Measurements from ENCODE around the gene GIMAP6. TPM values are rescaled to one million over a fixed set of nuclear protein-coding genes. Genes with fewer than 3 reads are reported as not detected.
"Not testable (repeated sequence)": the region's sequence is repeated elsewhere in the genome, so short reads cannot be mapped to it uniquely, and the experiment has no call there.

The GIMAP6 gene
- total RNA-seq, result 21.4 TPM

- Histone ChIP-seq H3K4me1 (peaks cover 7% of the 10 kb centered on the region), H3K9me3 (no peaks in the 10 kb centered on the region), H3K27ac (peak within 1 kb of the TSS; percentile 59), H3K4me3 (peak within 1 kb of the TSS; percentile 37 to 38), H3K27me3 (no peaks in the 10 kb centered on the region), H3K36me3 (no peaks in the 10 kb centered on the region)
- DNase-seq (ENCODE audit: extremely low spot score in 2 of 2), result no peak
- intact Hi-C loops (cut with DNase I), result no loop called here
- TF ChIP-seq CTCF (IDR thresholded peaks at IDR 0.05) (no peak), POLR2AphosphoS5 (IDR thresholded peaks at IDR 0.05; ENCODE audit: insufficient read depth in 1 of 2, low read depth in 1 of 2) (no peak), POLR2A (IDR thresholded peaks at IDR 0.05) (no peak)
These were observed at the start of gene GIMAP6 for GRCh38 chr7:150631866-150632864. Gene GIMAP6, minus strand, starts transcription at chr7:150632385. Its CDS starts 2,243 bp downstream, at chr7:150630142.

GRCh38 chr7:150680364-150680763, 48.2 kb upstream of the GIMAP6 start:
- H3K27ac ChIP-seq; H3K9me3 ChIP-seq; H3K36me3 ChIP-seq; DNase-seq (ENCODE audit: extremely low spot score in 2 of 2); H3K4me1 ChIP-seq; intact Hi-C loops (cut with DNase I); H3K4me3 ChIP-seq; H3K27me3 ChIP-seq: not testable (repeated sequence)

- H3K9me3 ChIP-seq; H3K4me3 ChIP-seq; H3K27ac ChIP-seq; H3K27me3 ChIP-seq; DNase-seq (ENCODE audit: extremely low spot score in 2 of 2); H3K36me3 ChIP-seq; intact Hi-C loops (cut with DNase I); H3K4me1 ChIP-seq: not testable (repeated sequence)
These were observed 46.4 kb upstream of the GIMAP6 start for GRCh38 chr7:150678601-150679000.

- H3K4me1 ChIP-seq; H3K27me3 ChIP-seq; H3K9me3 ChIP-seq; DNase-seq (ENCODE audit: extremely low spot score in 2 of 2); intact Hi-C loops (cut with DNase I); H3K4me3 ChIP-seq; H3K36me3 ChIP-seq; H3K27ac ChIP-seq: not testable (repeated sequence)
These were observed 44.7 kb upstream of the GIMAP6 start for GRCh38 chr7:150676854-150677253.

- not testable (repeated sequence) for DNase-seq (ENCODE audit: extremely low spot score in 2 of 2)
These were observed 44.1 kb upstream of the GIMAP6 start for GRCh38 chr7:150676276-150676675.

GRCh38 chr7:150675714-150676113, 43.5 kb upstream of the GIMAP6 start:
- no peak for DNase-seq (ENCODE audit: extremely low spot score in 2 of 2)
- Histone ChIP-seq H3K9me3 (no peaks in the 10 kb centered on the region), H3K27me3 (no peaks in the 10 kb centered on the region), H3K27ac (no peak overlapping the region), H3K4me1 (peaks cover 4% of the 10 kb centered on the region), H3K36me3 (no peaks in the 10 kb centered on the region), H3K4me3 (no peak overlapping the region)
- no peak for TF ChIP-seq CTCF (IDR thresholded peaks at IDR 0.05)
- TF ChIP-seq POLR2AphosphoS5 (IDR thresholded peaks at IDR 0.05; ENCODE audit: insufficient read depth in 1 of 2, low read depth in 1 of 2), result no peak
- TF ChIP-seq POLR2A (IDR thresholded peaks at IDR 0.05), result no peak
- intact Hi-C loops (cut with DNase I), result no loop called here

More at GRCh38 chr7:150676276-150676675, 44.1 kb upstream of the GIMAP6 start:
- H3K27me3 ChIP-seq; H3K9me3 ChIP-seq; H3K27ac ChIP-seq; intact Hi-C loops (cut with DNase I); H3K4me1 ChIP-seq; H3K4me3 ChIP-seq; H3K36me3 ChIP-seq: not testable (repeated sequence)

- H3K4me3 ChIP-seq; DNase-seq (ENCODE audit: extremely low spot score in 2 of 2); H3K27me3 ChIP-seq; H3K9me3 ChIP-seq; intact Hi-C loops (cut with DNase I); H3K27ac ChIP-seq; H3K36me3 ChIP-seq; H3K4me1 ChIP-seq: not testable (repeated sequence)
These were observed 39.8 kb upstream of the GIMAP6 start for GRCh38 chr7:150671798-150672585.

Measured in vagina (tissue), 2 donors.